ENCODE measurements around the gene MKI67. TPM values are rescaled to one million over a fixed set of nuclear protein-coding genes. Genes with fewer than 3 reads are reported as not detected.

The MKI67 gene
- total and polyA plus RNA-seq, 2 donors (not counting 3 experiments of a cell fraction or from before 2014, with no cell fraction given) = 16.2 to 125 TPM

- dilution Hi-C loops (cut with MboI; ENCODE audit: extremely low pct_ligation_motif_present, low sequenced_read_pairs) = no loop called here
- POLR2A ChIA-PET = no interaction called here
Observed at GRCh38 chr10:128152741-128153580, 26.7 kb upstream of the MKI67 start.

More at GRCh38 chr10:128152741-128153580, 26.7 kb upstream of the MKI67 start:
- H3K4me2 ChIP-seq (ENCODE audit: insufficient read depth, low read length) = no peak overlapping the region
- TF ChIP-seq EZH2 (IDR thresholded peaks at IDR 0.05; ENCODE audit: borderline replicate concordance, low read depth, low read length, severe bottlenecking) = no peak
- TF ChIP-seq JUN (IDR thresholded peaks at IDR 0.05; ENCODE audit: borderline replicate concordance, insufficient read depth, insufficient read length, low read depth) = no peak
- TF ChIP-seq MAX (IDR thresholded peaks at IDR 0.05; ENCODE audit: insufficient read depth, insufficient read length) = no peak
- TF ChIP-seq FOS (IDR thresholded peaks at IDR 0.05; ENCODE audit: borderline replicate concordance, insufficient read depth, low read length) = no peak
- TF ChIP-seq MYC (IDR thresholded peaks at IDR 0.05; ENCODE audit: low read depth, low read length) = no peak
- TF ChIP-seq CTCF (IDR thresholded peaks at IDR 0.05; ENCODE audit: extremely low read depth in 1 of 2, insufficient read depth in 1 of 2, low read depth in 1 of 2, low read length in 2 of 2) = no peak
- TF ChIP-seq POLR2A (IDR thresholded peaks at IDR 0.05; ENCODE audit: low read depth, low read length) = no peak
- TF ChIP-seq POLR2AphosphoS5 (IDR thresholded peaks at IDR 0.05; ENCODE audit: insufficient read depth, low read depth, low read length) = no peak
- no peak for TF ChIP-seq GATA2 (IDR thresholded peaks at IDR 0.05; ENCODE audit: insufficient read depth, insufficient read length, low read depth, low read length)
- H3K9me3 ChIP-seq (replicated peaks; ENCODE audit: control insufficient read depth, insufficient read depth, low read length) = no peaks in the 10 kb centered on the region
- H3K27ac ChIP-seq (ENCODE audit: insufficient read depth, low read depth, low read length) = no peak overlapping the region
- no peak overlapping the region for H2AFZ ChIP-seq (ENCODE audit: low read depth, low read length)
- no peaks in the 10 kb centered on the region for H4K20me1 ChIP-seq (replicated peaks; ENCODE audit: control insufficient read depth, extremely low read depth, insufficient read depth, low read length)
- peaks cover 14% of the 10 kb centered on the region in 2 experiments for H3K27me3 ChIP-seq (ENCODE audit: control insufficient read depth in 2 of 2, insufficient read depth in 2 of 2, low read length in 2 of 2)
- no peak for DNase-seq (ENCODE audit: low read depth, low spot score)
- intact Hi-C loops (cut with micrococcal nuclease) = loop anchor here (5.0 kb wide), 1 partner anchor 141 kb away; no protein-coding TSS in a partner anchor
- H3K79me2 ChIP-seq (ENCODE audit: control insufficient read depth, insufficient read depth, low read length) = no peaks in the 10 kb centered on the region
- no peaks in the 10 kb centered on the region for H3K9me1 ChIP-seq (replicated peaks; ENCODE audit: control insufficient read depth, extremely low read depth, insufficient read depth, low read length)
- CTCF ChIA-PET = interaction anchor here (1.1 to 5.1 kb wide), 6 partner anchors 11 to 437 kb away, joined by 3 to 38 read pairs (median 6); partner anchors contain the start of gene PTPRE
- BruUV-seq (replicated peaks) = no TSS peak
- H3K36me3 ChIP-seq (ENCODE audit: control insufficient read depth in 2 of 2, extremely low read depth in 1 of 2, insufficient read depth in 2 of 2, low read length in 2 of 2) = no peaks in the 10 kb centered on the region
- H3K9ac ChIP-seq (replicated peaks; ENCODE audit: extremely low read depth, insufficient read depth, low read length) = no peak overlapping the region
- H3K4me3 ChIP-seq (replicated peaks in 1 of 3; ENCODE audit: insufficient read depth in 1 of 3, low read depth in 1 of 3, low read length in 3 of 3) = no peak overlapping the region
- no peaks in the 10 kb centered on the region for H3K4me1 ChIP-seq (ENCODE audit: control insufficient read depth, extremely low read depth, insufficient read depth, low read length)
- no peak for FAIRE-seq
